ENCODE measurements around the gene KRTAP12-2. TPM values are rescaled to one million over a fixed set of nuclear protein-coding genes. Genes with fewer than 3 reads are reported as not detected.

The KRTAP12-2 gene, protein sequence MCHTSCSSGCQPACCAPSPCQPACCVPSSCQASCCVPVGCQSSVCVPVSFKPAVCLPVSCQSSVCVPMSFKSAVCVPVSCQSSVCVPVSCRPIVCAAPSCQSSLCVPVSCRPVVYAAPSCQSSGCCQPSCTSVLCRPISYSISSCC
- total RNA-seq (not detected in 2 replicates), polyA plus RNA-seq (not detected in 2 replicates), polyA minus RNA-seq (ENCODE audit: low replicate concordance) (4.2 TPM in 1 of 2 replicates, not detected in the other)
- not detected in 2 replicates for polyA plus RNA-seq (2012)

DNA sequence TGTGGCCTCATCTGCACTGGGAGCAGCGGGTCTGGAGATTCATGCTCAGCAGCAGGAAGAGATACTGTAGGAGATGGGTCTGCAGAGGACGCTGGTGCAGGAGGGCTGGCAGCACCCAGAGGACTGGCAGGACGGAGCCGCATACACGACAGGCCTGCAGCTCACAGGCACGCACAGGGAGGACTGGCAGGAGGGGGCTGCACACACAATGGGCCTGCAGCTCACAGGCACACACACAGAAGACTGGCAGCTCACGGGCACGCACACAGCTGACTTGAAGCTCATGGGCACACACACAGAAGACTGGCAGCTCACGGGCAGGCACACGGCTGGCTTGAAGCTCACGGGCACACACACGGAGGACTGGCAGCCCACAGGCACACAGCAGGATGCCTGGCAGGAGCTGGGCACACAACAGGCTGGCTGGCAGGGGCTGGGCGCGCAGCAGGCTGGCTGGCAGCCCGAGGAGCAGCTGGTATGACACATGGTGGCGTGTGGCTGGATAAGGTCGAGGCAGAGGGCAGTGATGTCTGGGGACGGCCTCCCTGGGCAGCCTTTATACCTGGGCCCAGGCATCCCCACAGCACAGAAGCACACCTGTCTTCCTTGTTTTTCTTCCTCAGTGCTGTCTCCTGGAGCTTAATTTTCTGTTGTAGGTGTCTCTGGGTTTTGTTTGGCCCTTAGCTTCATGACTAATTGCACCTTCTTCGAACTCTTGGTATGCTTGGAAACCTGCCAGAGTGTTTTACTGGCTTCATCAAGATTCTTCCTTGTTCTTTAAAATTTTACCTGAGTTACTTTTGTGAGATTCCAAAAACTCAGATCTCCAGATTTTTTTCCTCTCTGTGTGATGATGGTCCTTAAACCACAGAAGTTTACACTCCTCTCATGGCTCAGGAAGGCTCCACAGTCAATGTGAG lies at the start of gene KRTAP12-2:
Gene KRTAP12-2 (minus strand): TSS at position 527 of the 920 bp plus-strand sequence. CDS start 41 bp downstream, at position 486.
- Histone ChIP-seq H3K27me3 (ENCODE audit: control insufficient read depth, insufficient read depth, low read length) (no peaks in the 10 kb centered on the region), H3K9ac (ENCODE audit: insufficient read depth, low read length) (no peak within 1 kb of the TSS), H3K4me1 (ENCODE audit: control insufficient read depth, extremely low read depth, insufficient read depth, low read length) (no peaks in the 10 kb centered on the region), H3K79me2 (ENCODE audit: control insufficient read depth, insufficient read depth, low read length) (no peaks in the 10 kb centered on the region), H3K9me3 (ENCODE audit: control insufficient read depth, insufficient read depth, low read depth, low read length) (no peaks in the 10 kb centered on the region), H3K4me2 (ENCODE audit: extremely low read depth, insufficient read depth, low read length) (no peak within 1 kb of the TSS), H2AFZ (ENCODE audit: low read length) (no peak within 1 kb of the TSS), H3K4me3 (replicated peaks in 1 of 4; ENCODE audit: control extremely low read depth in 1 of 4, insufficient read depth in 1 of 4, low read depth in 3 of 4, low read length in 4 of 4) (no peak within 1 kb of the TSS), H3K36me3 (ENCODE audit: control insufficient read depth, insufficient read depth, low read length) (no peaks in the 10 kb centered on the region), H3K27ac (ENCODE audit: insufficient read depth, low read length) (no peak within 1 kb of the TSS), H4K20me1 (ENCODE audit: control insufficient read depth, extremely low read depth, insufficient read depth, low read length) (no peaks in the 10 kb centered on the region)
- no peak for DNase-seq (ENCODE audit: low read depth in 2 of 2)
- TF ChIP-seq, protein P1, sequence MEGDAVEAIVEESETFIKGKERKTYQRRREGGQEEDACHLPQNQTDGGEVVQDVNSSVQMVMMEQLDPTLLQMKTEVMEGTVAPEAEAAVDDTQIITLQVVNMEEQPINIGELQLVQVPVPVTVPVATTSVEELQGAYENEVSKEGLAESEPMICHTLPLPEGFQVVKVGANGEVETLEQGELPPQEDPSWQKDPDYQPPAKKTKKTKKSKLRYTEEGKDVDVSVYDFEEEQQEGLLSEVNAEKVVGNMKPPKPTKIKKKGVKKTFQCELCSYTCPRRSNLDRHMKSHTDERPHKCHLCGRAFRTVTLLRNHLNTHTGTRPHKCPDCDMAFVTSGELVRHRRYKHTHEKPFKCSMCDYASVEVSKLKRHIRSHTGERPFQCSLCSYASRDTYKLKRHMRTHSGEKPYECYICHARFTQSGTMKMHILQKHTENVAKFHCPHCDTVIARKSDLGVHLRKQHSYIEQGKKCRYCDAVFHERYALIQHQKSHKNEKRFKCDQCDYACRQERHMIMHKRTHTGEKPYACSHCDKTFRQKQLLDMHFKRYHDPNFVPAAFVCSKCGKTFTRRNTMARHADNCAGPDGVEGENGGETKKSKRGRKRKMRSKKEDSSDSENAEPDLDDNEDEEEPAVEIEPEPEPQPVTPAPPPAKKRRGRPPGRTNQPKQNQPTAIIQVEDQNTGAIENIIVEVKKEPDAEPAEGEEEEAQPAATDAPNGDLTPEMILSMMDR (conservative IDR thresholded peaks at IDR 0.05 in 1 of 2, IDR thresholded peaks at IDR 0.05 in 1 of 2; ENCODE audit: low read depth in 1 of 2, low read length in 2 of 2), result no peak
- no peak for TF ChIP-seq EZH2 (IDR thresholded peaks at IDR 0.05; ENCODE audit: low read length, missing control alignments)

DNA sequence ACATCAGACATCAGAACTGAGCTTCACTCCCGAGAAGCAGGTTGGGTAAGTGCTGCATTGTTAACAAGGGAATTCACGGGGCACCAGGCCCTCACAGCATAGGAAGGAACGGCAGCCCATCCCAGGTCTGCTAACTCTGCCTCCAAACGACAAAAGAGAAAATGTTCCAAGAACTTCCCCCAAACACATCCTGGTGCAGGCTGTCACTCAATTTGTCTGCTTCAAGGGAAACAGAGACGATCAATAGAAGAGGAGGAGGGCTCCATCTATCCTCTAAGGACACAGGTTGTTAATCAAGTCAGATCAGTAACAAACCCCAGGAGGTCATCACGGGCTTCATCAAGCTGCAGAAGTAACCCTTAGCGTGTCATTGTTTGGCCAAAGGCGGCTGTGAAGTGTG lies 48.2 kb upstream of the KRTAP12-2 start:
- TF ChIP-seq, protein P1 (conservative IDR thresholded peaks at IDR 0.05 in 1 of 2, IDR thresholded peaks at IDR 0.05 in 1 of 2; ENCODE audit: low read depth in 1 of 2, low read length in 2 of 2), result no peak
- TF ChIP-seq EZH2 (IDR thresholded peaks at IDR 0.05; ENCODE audit: low read length, missing control alignments), result no peak
- Histone ChIP-seq H2AFZ (ENCODE audit: low read length) (no peak overlapping the region), H3K27ac (ENCODE audit: insufficient read depth, low read length) (no peak overlapping the region), H3K9ac (ENCODE audit: insufficient read depth, low read length) (no peak overlapping the region), H4K20me1 (ENCODE audit: control insufficient read depth, extremely low read depth, insufficient read depth, low read length) (no peaks in the 10 kb centered on the region), H3K9me3 (ENCODE audit: control insufficient read depth, insufficient read depth, low read depth, low read length) (no peaks in the 10 kb centered on the region), H3K36me3 (ENCODE audit: control insufficient read depth, insufficient read depth, low read length) (no peaks in the 10 kb centered on the region), H3K4me3 (replicated peaks in 1 of 4; ENCODE audit: control extremely low read depth in 1 of 4, insufficient read depth in 1 of 4, low read depth in 3 of 4, low read length in 4 of 4) (no peak overlapping the region), H3K79me2 (ENCODE audit: control insufficient read depth, insufficient read depth, low read length) (no peaks in the 10 kb centered on the region), H3K27me3 (ENCODE audit: control insufficient read depth, insufficient read depth, low read length) (peaks cover 35% of the 10 kb centered on the region), H3K4me1 (ENCODE audit: control insufficient read depth, extremely low read depth, insufficient read depth, low read length) (no peaks in the 10 kb centered on the region), H3K4me2 (ENCODE audit: extremely low read depth, insufficient read depth, low read length) (no peak overlapping the region)
- DNase-seq (ENCODE audit: low read depth in 2 of 2), result no peak

DNA sequence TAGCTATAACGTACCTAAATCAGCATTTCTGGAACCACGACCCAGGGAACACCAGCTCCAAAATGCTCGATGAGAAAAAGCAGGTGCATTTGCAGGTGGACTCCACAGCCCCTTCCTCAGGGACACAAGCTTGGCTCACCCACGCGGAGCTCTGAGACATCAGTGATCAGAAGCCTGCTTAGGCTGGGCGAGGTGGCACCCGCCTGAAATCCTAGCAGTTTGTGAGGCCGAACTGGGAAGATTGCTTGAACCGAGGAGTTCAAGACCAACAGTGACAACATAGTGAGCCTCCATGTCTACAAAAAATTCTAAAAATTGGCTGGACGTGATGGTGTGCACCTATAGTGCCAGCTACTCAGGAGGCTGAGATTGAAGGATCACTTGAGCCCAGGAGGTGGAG lies 47.1 kb upstream of the KRTAP12-2 start:
- Histone ChIP-seq H3K4me1 (ENCODE audit: control insufficient read depth, extremely low read depth, insufficient read depth, low read length) (no peaks in the 10 kb centered on the region), H2AFZ (ENCODE audit: low read length) (no peak overlapping the region), H3K36me3 (ENCODE audit: control insufficient read depth, insufficient read depth, low read length) (no peaks in the 10 kb centered on the region), H3K9me3 (ENCODE audit: control insufficient read depth, insufficient read depth, low read depth, low read length) (no peaks in the 10 kb centered on the region), H3K4me3 (replicated peaks in 1 of 4; ENCODE audit: control extremely low read depth in 1 of 4, insufficient read depth in 1 of 4, low read depth in 3 of 4, low read length in 4 of 4) (no peak overlapping the region), H3K79me2 (ENCODE audit: control insufficient read depth, insufficient read depth, low read length) (no peaks in the 10 kb centered on the region), H3K27ac (ENCODE audit: insufficient read depth, low read length) (no peak overlapping the region), H3K27me3 (ENCODE audit: control insufficient read depth, insufficient read depth, low read length) (peaks cover 46% of the 10 kb centered on the region), H4K20me1 (ENCODE audit: control insufficient read depth, extremely low read depth, insufficient read depth, low read length) (no peaks in the 10 kb centered on the region), H3K4me2 (ENCODE audit: extremely low read depth, insufficient read depth, low read length) (no peak overlapping the region), H3K9ac (ENCODE audit: insufficient read depth, low read length) (no peak overlapping the region)
- DNase-seq (ENCODE audit: low read depth in 2 of 2), result no peak
- TF ChIP-seq EZH2 (IDR thresholded peaks at IDR 0.05; ENCODE audit: low read length, missing control alignments), result no peak
- TF ChIP-seq, protein P1 (conservative IDR thresholded peaks at IDR 0.05 in 1 of 2, IDR thresholded peaks at IDR 0.05 in 1 of 2; ENCODE audit: low read depth in 1 of 2, low read length in 2 of 2), result no peak

Data from fibroblast of lung (primary cell).